Activated gamma-delta T cell (primary cell): ENCODE results near the gene RPSA.
A peak's percentile ranks its signal among the peaks of the same experiment; 100 is the strongest.
"Not testable (repeated sequence)": the region's sequence is repeated elsewhere in the genome, so short reads cannot be mapped to it uniquely, and the experiment has no call there.

Experiments
- DNase-seq: peaks from one replicate; lab custom pipeline; 2025; lab: John Stamatoyannopoulos, UW
- total RNA-seq, 2 donors: gene quantifications; one replicate each; lab custom pipeline; 2026; lab: John Stamatoyannopoulos, UW

Gene RPSA
- total RNA-seq: 654 to 764 reads per million in 2 donors

DNA sequence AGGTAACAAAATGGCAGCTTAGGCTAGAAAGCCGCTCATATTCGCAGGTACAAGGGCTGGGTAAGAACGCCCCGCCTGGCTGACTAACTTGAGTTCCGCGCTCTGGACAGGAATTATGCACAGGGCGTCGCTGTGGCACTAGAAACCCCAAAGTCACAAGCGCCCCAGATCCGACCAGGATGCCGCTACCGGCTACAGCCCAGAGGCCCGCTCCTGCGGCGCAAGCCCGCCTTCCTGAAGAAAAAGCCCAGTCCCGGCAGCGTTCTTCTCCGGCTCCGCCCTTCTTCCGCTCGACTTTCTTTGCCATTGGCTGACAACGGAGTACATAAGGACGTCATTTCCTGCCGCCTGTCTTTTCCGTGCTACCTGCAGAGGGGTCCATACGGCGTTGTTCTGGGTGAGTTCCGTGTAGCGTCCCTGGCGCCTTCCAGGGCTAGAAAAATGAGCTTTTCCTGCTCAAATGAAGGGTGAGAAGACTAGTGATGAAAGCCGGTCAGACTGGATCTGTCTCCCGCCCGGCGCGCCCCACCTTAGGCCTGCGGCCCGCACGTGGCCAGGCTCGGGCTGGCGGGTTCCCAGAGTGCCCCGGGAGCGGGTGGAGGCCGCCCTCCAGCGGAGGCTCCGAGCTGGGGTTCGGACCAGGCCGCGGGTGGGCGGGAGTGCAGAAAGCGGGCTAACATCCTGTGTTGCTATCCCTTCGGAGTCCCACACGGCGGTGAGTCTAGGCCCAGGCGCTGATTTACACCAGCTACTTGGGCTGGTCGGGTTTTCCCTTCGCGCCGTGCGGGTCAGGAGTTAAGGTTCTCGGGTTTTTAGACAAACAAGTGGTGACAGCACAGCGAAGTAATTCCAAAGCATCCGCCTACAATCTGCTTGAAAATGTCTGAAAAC lies at the start of gene RPSA:
RPSA (plus strand) TSS at position 353 of the 891 bp plus-strand sequence. CDS start 934 bp downstream, outside the sequence.
- peak; percentile 74 for DNase-seq

DNA sequence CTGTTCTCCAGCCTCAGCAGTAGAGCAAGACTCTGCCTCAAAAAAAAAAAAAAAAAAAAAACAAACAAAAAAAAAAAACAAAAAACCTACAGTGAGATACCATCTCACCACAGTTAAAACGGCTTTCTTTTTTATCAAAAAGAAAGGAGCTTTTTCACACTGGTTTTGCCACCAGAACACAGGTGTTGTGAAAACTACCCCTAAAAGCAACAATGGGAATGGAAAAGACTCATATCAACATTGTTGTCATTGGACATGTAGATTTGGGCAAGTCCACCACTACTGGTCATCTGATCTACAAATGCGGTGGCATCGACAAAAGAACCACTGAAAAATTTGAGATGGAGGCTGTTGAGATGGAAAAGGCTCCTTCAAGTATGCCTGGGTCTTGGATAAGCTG lies 48.2 kb upstream of the RPSA start:
- no peak for DNase-seq

- DNase-seq: no peak
Measured at GRCh38 chr3:39361252-39361927, 45.1 kb upstream of the RPSA start.

- DNase-seq: no peak
Measured at GRCh38 chr3:39362192-39362591, 44.3 kb upstream of the RPSA start.

GRCh38 chr3:39362812-39363211 lies 43.7 kb upstream of the RPSA start:
- DNase-seq: no peak

GRCh38 chr3:39370450-39370849 lies 36.1 kb upstream of the RPSA start:
- DNase-seq: not testable (repeated sequence)

DNA sequence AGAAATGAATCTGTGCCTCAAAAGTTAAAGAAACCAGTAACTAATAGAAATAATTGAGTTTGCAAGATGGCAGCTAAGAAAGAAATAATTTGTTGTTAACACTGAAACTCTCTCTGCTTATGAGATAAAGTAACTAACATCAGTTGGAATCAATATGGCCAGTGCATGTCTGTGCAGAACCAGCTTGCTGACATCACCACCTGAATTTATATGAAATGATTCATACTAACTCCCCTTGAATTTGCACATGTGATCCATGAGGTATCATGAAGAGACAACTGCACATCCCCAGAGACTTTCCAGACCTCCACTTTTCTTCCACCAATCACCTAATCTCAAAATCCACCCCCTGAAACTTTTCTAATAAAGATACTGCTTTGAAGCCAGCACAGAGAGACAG lies 33.7 kb upstream of the RPSA start:
- no peak for DNase-seq

- DNase-seq: no peak
Measured at GRCh38 chr3:39376959-39377634, 29.4 kb upstream of the RPSA start.

GRCh38 chr3:39378088-39378487 lies 28.4 kb upstream of the RPSA start:
- no peak for DNase-seq

DNA sequence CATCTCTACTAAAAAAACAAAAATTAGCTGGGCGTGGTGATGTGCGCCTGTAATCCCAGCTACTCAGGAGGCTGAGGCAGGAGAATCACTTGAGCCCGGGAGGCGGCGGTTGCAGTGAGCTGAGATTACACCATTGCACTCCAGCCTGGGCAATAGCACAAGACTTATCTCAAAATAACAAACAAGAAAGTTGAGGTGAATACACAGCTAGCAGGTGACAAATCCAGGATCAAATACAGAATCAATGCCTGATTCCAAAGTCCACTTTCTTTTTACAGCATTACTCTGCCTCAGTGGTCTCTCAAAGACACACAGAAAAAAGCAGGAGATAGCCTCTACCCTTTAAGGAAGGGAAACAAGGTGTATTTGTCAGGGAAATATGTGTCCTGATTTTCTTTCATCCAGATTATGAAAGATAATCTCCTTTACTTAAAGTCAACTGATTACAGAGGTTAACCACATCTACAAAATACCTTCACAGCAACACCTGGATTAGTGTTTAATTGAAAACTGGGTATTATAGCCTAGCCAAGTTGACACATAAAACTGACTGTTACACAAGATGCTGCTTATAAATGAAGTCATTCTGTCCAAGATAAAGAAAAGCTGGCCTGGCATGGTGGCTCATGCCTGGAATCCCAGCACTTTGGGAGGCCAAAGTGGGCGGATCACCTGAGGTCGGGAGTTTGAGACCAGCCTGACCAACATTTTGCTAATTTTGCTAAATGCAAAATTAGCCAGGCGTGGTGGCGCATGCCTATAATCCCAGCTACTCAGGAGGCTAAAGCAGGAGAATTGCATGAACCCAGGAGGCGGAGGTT lies 27.4 kb upstream of the RPSA start:
- DNase-seq: no peak

DNA sequence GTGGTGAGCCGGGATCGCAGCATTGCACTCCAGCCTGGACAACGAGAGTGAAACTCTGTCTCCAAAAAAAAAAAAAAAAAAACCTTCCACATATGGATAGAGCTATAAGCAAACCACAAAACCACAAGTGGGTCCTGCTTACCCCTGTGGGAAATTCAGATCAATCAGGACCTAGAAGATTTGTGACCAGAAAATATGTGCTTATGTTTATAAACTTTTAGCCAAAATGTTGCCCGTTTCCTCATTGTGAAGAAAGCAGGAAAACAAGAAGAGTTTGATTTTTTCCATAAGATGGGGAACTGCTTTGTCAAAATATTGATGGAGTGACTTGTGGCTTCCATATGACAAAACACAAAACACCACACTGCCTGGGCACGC lies 26.8 kb upstream of the RPSA start:
- DNase-seq: no peak

- no peak for DNase-seq
Measured at GRCh38 chr3:39381432-39381831, 25.1 kb upstream of the RPSA start.

GRCh38 chr3:39383045-39383880 lies 23.3 kb upstream of the RPSA start, which contains the start of gene SLC25A38:
Gene SLC25A38, plus strand, starts transcription at chr3:39383370. Its CDS starts 355 bp downstream, at chr3:39383725.
- no peak for DNase-seq

GRCh38 chr3:39383881-39384664 lies 22.4 kb upstream of the RPSA start:
- DNase-seq: no peak

- DNase-seq: no peak
Measured at GRCh38 chr3:39384665-39385000, 21.9 kb upstream of the RPSA start.

DNA sequence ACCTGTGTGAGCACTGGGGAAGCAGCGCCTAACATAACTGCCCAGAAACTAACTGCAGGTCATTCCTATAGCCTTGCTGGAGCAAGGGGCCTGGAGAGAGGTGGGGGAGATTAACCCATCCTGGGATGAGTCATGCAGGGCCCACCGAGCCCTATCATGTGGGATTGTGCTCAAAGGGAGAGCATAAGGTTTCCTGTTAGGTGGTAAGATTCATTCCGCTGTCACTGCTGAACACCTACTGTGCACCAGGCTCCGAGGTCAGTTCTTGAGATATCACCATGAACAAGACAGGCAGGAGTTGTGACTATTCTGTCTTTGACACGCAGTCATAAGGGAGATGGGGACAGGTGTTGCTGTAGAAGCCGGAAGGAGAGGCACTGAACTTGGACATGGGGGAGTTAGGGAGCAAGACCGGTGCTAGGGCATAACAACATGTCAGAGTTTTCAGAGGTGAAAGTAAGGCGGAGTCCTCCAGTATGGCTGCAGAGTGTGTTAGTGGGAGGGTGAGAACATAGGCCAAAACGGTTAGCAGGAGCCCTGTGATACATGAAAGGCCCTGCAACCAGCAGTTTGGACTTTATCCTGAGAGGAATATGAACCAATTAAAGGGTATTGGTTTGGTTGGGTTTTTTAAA lies 20.9 kb upstream of the RPSA start:
- no peak for DNase-seq

DNA sequence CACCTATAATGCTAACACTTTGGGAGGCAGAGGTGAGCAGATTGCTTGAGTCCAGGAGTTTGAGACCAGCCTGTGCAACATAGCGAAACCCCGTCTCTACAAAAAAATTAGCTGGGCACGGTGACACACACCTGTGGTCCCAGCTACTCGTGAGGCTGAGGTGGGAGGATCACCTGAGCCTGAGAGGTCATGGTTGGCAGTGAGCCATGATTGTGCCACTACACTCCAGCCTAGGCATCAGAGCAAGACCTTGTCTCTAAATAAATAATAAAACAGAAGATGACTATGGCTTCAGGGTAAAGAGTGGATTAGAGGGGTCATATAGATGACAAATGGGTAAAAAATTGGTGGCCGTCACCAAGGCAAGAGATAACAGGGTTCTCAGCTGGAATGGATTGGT lies 20.2 kb upstream of the RPSA start:
- DNase-seq: no peak

DNA sequence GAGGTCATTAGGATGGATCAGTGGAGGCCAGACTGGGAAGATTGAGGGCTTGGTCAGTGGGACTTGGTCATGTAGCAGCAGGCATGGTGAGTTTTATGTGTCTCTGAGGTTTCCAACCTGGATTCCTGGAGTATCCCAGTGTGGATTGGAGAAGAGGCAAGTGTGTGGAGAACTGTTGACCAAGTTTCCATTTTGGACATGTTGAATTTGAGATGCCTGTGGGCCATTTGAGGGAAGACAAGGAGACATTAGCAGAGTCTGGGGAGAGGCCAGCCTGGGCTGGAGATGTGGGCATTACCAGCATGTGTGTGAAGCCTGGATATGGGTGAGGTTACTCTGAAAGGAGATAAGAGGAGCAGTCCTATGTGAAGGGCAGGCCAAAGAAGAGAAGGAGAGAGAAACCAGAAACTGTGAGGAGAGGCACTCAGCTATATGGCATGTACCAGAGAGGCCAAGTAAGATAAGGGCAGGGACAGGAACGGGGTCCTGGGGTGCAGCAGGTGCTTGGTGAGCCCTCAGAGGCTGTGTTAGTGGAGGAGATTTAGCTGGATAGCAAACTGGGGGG lies 19.0 kb upstream of the RPSA start:
- DNase-seq: no peak

- no peak for DNase-seq
Measured at GRCh38 chr3:39388153-39388552, 18.4 kb upstream of the RPSA start.
